ENCODE data around the gene MPC1L. TPM values are rescaled to one million over a fixed set of nuclear protein-coding genes. Genes with fewer than 3 reads are reported as not detected.
A peak's percentile ranks its signal among the peaks of the same experiment; 100 is the strongest.

MPC1L gene
- total RNA-seq, 1 donor from 2014 or later, result not detected

GRCh38 chrX:40646489-40647306 lies 23.5 kb downstream of the MPC1L start:
- H3K36me3 Mint-ChIP-seq (ENCODE audit: unreplicated experiment), result peaks cover 3% of the 10 kb centered on the region
- peak overlapping the region; percentile 86 for H3K4me3 Mint-ChIP-seq (ENCODE audit: unreplicated experiment)
- DNase-seq (ENCODE audit: extremely low spot score, unreplicated experiment), result no peak
- peak overlapping the region; percentile 81 for H3K27ac Mint-ChIP-seq (ENCODE audit: unreplicated experiment)
- no peaks in the 10 kb centered on the region for H3K9me3 Mint-ChIP-seq (ENCODE audit: unreplicated experiment)
- TF ChIP-seq, protein P1, sequence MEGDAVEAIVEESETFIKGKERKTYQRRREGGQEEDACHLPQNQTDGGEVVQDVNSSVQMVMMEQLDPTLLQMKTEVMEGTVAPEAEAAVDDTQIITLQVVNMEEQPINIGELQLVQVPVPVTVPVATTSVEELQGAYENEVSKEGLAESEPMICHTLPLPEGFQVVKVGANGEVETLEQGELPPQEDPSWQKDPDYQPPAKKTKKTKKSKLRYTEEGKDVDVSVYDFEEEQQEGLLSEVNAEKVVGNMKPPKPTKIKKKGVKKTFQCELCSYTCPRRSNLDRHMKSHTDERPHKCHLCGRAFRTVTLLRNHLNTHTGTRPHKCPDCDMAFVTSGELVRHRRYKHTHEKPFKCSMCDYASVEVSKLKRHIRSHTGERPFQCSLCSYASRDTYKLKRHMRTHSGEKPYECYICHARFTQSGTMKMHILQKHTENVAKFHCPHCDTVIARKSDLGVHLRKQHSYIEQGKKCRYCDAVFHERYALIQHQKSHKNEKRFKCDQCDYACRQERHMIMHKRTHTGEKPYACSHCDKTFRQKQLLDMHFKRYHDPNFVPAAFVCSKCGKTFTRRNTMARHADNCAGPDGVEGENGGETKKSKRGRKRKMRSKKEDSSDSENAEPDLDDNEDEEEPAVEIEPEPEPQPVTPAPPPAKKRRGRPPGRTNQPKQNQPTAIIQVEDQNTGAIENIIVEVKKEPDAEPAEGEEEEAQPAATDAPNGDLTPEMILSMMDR (IDR thresholded peaks at IDR 0.05), result no peak
- H3K27me3 Mint-ChIP-seq (ENCODE audit: unreplicated experiment), result no peaks in the 10 kb centered on the region
- H3K4me1 Mint-ChIP-seq (ENCODE audit: unreplicated experiment), result peaks cover 27% of the 10 kb centered on the region

GRCh38 chrX:40647307-40648197 lies 24.3 kb downstream of the MPC1L start, which contains the start of gene CXorf38:
CXorf38 (minus strand) TSS chrX:40647561; CDS start chrX:40647520, 41 bp downstream.
- DNase-seq (ENCODE audit: extremely low spot score, unreplicated experiment), result peak; percentile 97
- Mint-ChIP-seq H3K9me3 (ENCODE audit: unreplicated experiment) (no peaks in the 10 kb centered on the region), H3K36me3 (ENCODE audit: unreplicated experiment) (peaks cover 2% of the 10 kb centered on the region), H3K27ac (ENCODE audit: unreplicated experiment) (peak within 1 kb of the TSS; percentile 81), H3K4me3 (ENCODE audit: unreplicated experiment) (peak within 1 kb of the TSS; percentile 86), H3K4me1 (ENCODE audit: unreplicated experiment) (peaks cover 23% of the 10 kb centered on the region), H3K27me3 (ENCODE audit: unreplicated experiment) (no peaks in the 10 kb centered on the region)
- TF ChIP-seq, protein P1 (IDR thresholded peaks at IDR 0.05), result no peak

- Mint-ChIP-seq H3K36me3 (ENCODE audit: unreplicated experiment) (peaks cover 4% of the 10 kb centered on the region), H3K27me3 (ENCODE audit: unreplicated experiment) (no peaks in the 10 kb centered on the region), H3K9me3 (ENCODE audit: unreplicated experiment) (no peaks in the 10 kb centered on the region), H3K27ac (ENCODE audit: unreplicated experiment) (no peak overlapping the region), H3K4me3 (ENCODE audit: unreplicated experiment) (no peak overlapping the region), H3K4me1 (ENCODE audit: unreplicated experiment) (peaks cover 4% of the 10 kb centered on the region)
- no peak for DNase-seq (ENCODE audit: extremely low spot score, unreplicated experiment)
- TF ChIP-seq, protein P1 (IDR thresholded peaks at IDR 0.05), result peak; percentile 84
These were observed 28.5 kb downstream of the MPC1L start for GRCh38 chrX:40651620-40652223.

DNA sequence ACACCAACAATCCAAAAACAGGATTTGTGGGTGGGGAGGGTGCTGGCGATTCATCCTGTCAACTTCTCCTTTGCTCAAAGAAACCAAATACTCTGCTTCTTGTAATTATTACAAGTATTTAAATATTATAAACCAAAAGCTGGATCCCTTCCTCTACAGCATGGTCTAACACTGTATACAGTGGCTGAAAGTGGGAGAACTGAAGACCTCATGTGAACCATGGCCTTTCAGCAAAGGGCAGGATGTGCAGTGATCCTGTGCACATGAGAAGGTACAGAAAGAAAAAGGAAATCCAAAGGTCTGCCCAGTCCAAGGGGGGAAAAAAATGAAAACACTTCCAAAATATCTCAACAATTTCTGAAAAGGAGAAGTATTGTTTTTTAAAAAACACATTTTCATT lies 29.4 kb downstream of the MPC1L start:
- H3K4me3 Mint-ChIP-seq (ENCODE audit: unreplicated experiment), result no peak overlapping the region

More for the DNA sequence above, 29.4 kb downstream of the MPC1L start:
- no peak overlapping the region for H3K27ac Mint-ChIP-seq (ENCODE audit: unreplicated experiment)
- H3K27me3 Mint-ChIP-seq (ENCODE audit: unreplicated experiment), result no peaks in the 10 kb centered on the region
- DNase-seq (ENCODE audit: extremely low spot score, unreplicated experiment), result no peak
- no peaks in the 10 kb centered on the region for H3K9me3 Mint-ChIP-seq (ENCODE audit: unreplicated experiment)
- TF ChIP-seq, protein P1 (IDR thresholded peaks at IDR 0.05), result no peak
- H3K36me3 Mint-ChIP-seq (ENCODE audit: unreplicated experiment), result peaks cover 4% of the 10 kb centered on the region
- H3K4me1 Mint-ChIP-seq (ENCODE audit: unreplicated experiment), result peaks cover 2% of the 10 kb centered on the region

Data from osteocyte (in vitro differentiated cells).